ENCODE results near the gene COA3.
A peak's percentile ranks its signal among the peaks of the same experiment; 100 is the strongest.

Gene COA3

GRCh38 chr17:42798383-42799380 is at the start of gene COA3, which contains the start of gene CNTD1:
Gene COA3 (minus strand): TSS chr17:42798704. CDS start chr17:42798681, 23 bp downstream.
Gene CNTD1 (plus strand): TSS chr17:42798861. CDS start chr17:42799068, 207 bp downstream.
- H3K27me3 ChIP-seq (ENCODE audit: control insufficient read depth, insufficient read depth, low read length), result peaks cover 14% of the 10 kb centered on the region
- peak within 1 kb of the TSS; percentile 100 for H3K4me3 ChIP-seq (ENCODE audit: low read depth, low read length)
- H3K9me3 ChIP-seq (ENCODE audit: control insufficient read depth, insufficient read depth, low read length), result no peaks in the 10 kb centered on the region
- no peaks in the 10 kb centered on the region for H3K4me1 ChIP-seq (ENCODE audit: control insufficient read depth, insufficient read depth, low read length)
- H3K36me3 ChIP-seq (ENCODE audit: control insufficient read depth, insufficient read depth, low read length), result peaks cover 10% of the 10 kb centered on the region
- peak within 1 kb of the TSS; percentile 88 for H3K9ac ChIP-seq (ENCODE audit: low read depth, low read length)

DNA sequence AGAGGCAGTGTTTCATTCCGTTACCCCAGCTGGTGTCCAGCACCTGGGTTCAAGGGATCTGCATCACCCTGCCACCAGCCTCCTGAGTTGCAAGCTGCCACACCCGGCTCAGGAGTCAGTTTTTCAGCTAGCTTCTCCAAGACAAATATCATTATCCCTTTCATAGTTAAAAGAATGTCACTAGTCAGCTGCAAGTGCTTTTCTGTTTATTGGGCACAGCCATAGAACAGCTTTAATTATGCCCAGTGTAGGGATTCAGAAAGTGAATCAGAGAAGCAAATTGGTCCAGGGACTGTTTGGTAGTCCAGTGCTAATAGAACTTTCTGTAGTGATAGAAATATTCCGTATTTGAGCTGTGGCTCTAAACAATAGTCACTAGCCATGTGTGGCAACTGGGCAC is 49.6 kb upstream of the COA3 start:
- H3K4me3 ChIP-seq (ENCODE audit: low read depth, low read length), result no peak overlapping the region

DNA sequence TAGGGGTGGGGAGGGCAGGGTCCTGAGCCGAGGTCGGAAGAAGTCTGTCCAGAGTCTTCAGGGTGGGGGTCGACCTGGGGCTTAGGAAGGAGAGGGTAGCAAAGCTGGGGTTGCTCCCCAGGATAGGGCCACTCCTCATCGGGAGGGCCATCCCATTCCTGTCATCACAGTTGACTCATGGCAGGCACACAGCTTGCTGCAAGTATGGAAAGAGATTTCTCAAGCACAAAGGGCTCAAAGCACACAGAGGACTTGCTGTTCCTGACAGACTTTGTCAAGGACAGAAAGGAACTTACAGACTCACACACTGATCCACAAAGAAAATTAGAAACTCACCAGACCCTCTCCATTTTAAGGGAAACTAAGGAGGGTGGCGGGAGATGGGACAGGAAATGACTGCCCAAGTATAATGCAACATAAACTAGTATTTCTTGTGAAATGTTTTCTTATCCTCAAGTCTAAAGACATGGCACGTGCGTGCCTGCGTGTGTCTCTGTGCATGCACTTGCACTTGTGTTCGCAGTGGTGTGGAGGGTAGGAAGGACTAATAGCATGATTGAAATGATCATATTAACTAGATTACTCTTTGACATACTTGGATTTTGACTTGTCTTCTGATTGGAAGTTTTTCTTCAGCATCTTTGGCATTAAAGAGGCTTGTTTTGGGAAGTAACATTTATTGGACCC is 48.2 kb upstream of the COA3 start:
- H3K4me3 ChIP-seq (ENCODE audit: low read depth, low read length), result no peak overlapping the region
- no peaks in the 10 kb centered on the region for H3K4me1 ChIP-seq (ENCODE audit: control insufficient read depth, insufficient read depth, low read length)
- peak overlapping the region; percentile 12 for H3K9ac ChIP-seq (ENCODE audit: low read depth, low read length)
- peaks cover 25% of the 10 kb centered on the region for H3K36me3 ChIP-seq (ENCODE audit: control insufficient read depth, insufficient read depth, low read length)
- no peaks in the 10 kb centered on the region for H3K9me3 ChIP-seq (ENCODE audit: control insufficient read depth, insufficient read depth, low read length)
- H3K27me3 ChIP-seq (ENCODE audit: control insufficient read depth, insufficient read depth, low read length), result no peaks in the 10 kb centered on the region

More for the DNA sequence above, 49.6 kb upstream of the COA3 start:
- Histone ChIP-seq H3K9ac (ENCODE audit: low read depth, low read length) (no peak overlapping the region), H3K36me3 (ENCODE audit: control insufficient read depth, insufficient read depth, low read length) (peaks cover 18% of the 10 kb centered on the region), H3K9me3 (ENCODE audit: control insufficient read depth, insufficient read depth, low read length) (no peaks in the 10 kb centered on the region), H3K4me1 (ENCODE audit: control insufficient read depth, insufficient read depth, low read length) (no peaks in the 10 kb centered on the region), H3K27me3 (ENCODE audit: control insufficient read depth, insufficient read depth, low read length) (no peaks in the 10 kb centered on the region)

- H3K4me1 ChIP-seq (ENCODE audit: control insufficient read depth, insufficient read depth, low read length), result no peaks in the 10 kb centered on the region
- peaks cover 32% of the 10 kb centered on the region for H3K36me3 ChIP-seq (ENCODE audit: control insufficient read depth, insufficient read depth, low read length)
- H3K27me3 ChIP-seq (ENCODE audit: control insufficient read depth, insufficient read depth, low read length), result no peaks in the 10 kb centered on the region
- H3K9ac ChIP-seq (ENCODE audit: low read depth, low read length), result no peak overlapping the region
- H3K4me3 ChIP-seq (ENCODE audit: low read depth, low read length), result no peak overlapping the region
- H3K9me3 ChIP-seq (ENCODE audit: control insufficient read depth, insufficient read depth, low read length), result no peaks in the 10 kb centered on the region
These were observed 47.6 kb upstream of the COA3 start for GRCh38 chr17:42845918-42846593.

- no peaks in the 10 kb centered on the region for H3K4me1 ChIP-seq (ENCODE audit: control insufficient read depth, insufficient read depth, low read length)
- H3K4me3 ChIP-seq (ENCODE audit: low read depth, low read length), result no peak overlapping the region
- H3K9ac ChIP-seq (ENCODE audit: low read depth, low read length), result no peak overlapping the region
- H3K36me3 ChIP-seq (ENCODE audit: control insufficient read depth, insufficient read depth, low read length), result peaks cover 34% of the 10 kb centered on the region
- no peaks in the 10 kb centered on the region for H3K9me3 ChIP-seq (ENCODE audit: control insufficient read depth, insufficient read depth, low read length)
- H3K27me3 ChIP-seq (ENCODE audit: control insufficient read depth, insufficient read depth, low read length), result no peaks in the 10 kb centered on the region
These were observed 47.0 kb upstream of the COA3 start for GRCh38 chr17:42845556-42845917.

- no peaks in the 10 kb centered on the region for H3K9me3 ChIP-seq (ENCODE audit: control insufficient read depth, insufficient read depth, low read length)
- H3K4me3 ChIP-seq (ENCODE audit: low read depth, low read length), result no peak overlapping the region
- H3K27me3 ChIP-seq (ENCODE audit: control insufficient read depth, insufficient read depth, low read length), result no peaks in the 10 kb centered on the region
- H3K4me1 ChIP-seq (ENCODE audit: control insufficient read depth, insufficient read depth, low read length), result no peaks in the 10 kb centered on the region
- peaks cover 35% of the 10 kb centered on the region for H3K36me3 ChIP-seq (ENCODE audit: control insufficient read depth, insufficient read depth, low read length)
- no peak overlapping the region for H3K9ac ChIP-seq (ENCODE audit: low read depth, low read length)
These were observed 46.5 kb upstream of the COA3 start for GRCh38 chr17:42844761-42845555.

DNA sequence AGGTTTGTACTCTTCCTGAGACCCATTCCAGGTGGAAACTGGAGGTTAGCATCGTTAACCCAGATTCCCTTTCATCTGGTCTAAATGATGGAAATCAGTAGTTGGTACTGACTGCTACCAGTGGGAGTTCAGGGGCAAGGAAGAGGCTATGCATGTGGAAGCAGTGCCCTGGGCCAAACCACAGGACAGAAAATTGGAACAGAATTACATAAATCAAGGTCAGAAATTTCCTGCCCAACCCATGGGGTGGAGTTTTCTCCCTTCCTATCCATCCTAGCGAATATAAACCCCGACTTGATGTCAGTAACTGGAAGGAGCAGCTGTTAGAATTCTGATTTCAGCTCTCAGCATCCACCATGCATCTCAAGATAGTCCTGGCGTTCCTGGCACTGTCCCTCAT is 45.8 kb upstream of the COA3 start, which contains the start of gene AOC2:
Gene AOC2, plus strand, starts transcription at position 310 of the 400 bp plus-strand sequence. Its CDS starts 47 bp downstream, at position 357.
- H3K4me3 ChIP-seq (ENCODE audit: low read depth, low read length), result no peak within 1 kb of the TSS
- H3K4me1 ChIP-seq (ENCODE audit: control insufficient read depth, insufficient read depth, low read length), result no peaks in the 10 kb centered on the region
- H3K27me3 ChIP-seq (ENCODE audit: control insufficient read depth, insufficient read depth, low read length), result no peaks in the 10 kb centered on the region
- H3K9me3 ChIP-seq (ENCODE audit: control insufficient read depth, insufficient read depth, low read length), result no peaks in the 10 kb centered on the region
- peaks cover 39% of the 10 kb centered on the region for H3K36me3 ChIP-seq (ENCODE audit: control insufficient read depth, insufficient read depth, low read length)
- H3K9ac ChIP-seq (ENCODE audit: low read depth, low read length), result no peak within 1 kb of the TSS

GRCh38 chr17:42843358-42843934 is 44.9 kb upstream of the COA3 start:
- no peaks in the 10 kb centered on the region for H3K4me1 ChIP-seq (ENCODE audit: control insufficient read depth, insufficient read depth, low read length)
- no peaks in the 10 kb centered on the region for H3K27me3 ChIP-seq (ENCODE audit: control insufficient read depth, insufficient read depth, low read length)
- H3K9ac ChIP-seq (ENCODE audit: low read depth, low read length), result no peak overlapping the region
- H3K9me3 ChIP-seq (ENCODE audit: control insufficient read depth, insufficient read depth, low read length), result no peaks in the 10 kb centered on the region
- H3K36me3 ChIP-seq (ENCODE audit: control insufficient read depth, insufficient read depth, low read length), result peaks cover 46% of the 10 kb centered on the region
- no peak overlapping the region for H3K4me3 ChIP-seq (ENCODE audit: low read depth, low read length)

GRCh38 chr17:42841975-42842685 is 43.6 kb upstream of the COA3 start:
- Histone ChIP-seq H3K4me3 (ENCODE audit: low read depth, low read length) (no peak overlapping the region), H3K9ac (ENCODE audit: low read depth, low read length) (no peak overlapping the region), H3K27me3 (ENCODE audit: control insufficient read depth, insufficient read depth, low read length) (no peaks in the 10 kb centered on the region), H3K36me3 (ENCODE audit: control insufficient read depth, insufficient read depth, low read length) (peaks cover 58% of the 10 kb centered on the region), H3K9me3 (ENCODE audit: control insufficient read depth, insufficient read depth, low read length) (no peaks in the 10 kb centered on the region), H3K4me1 (ENCODE audit: control insufficient read depth, insufficient read depth, low read length) (no peaks in the 10 kb centered on the region)

- Histone ChIP-seq H3K4me1 (ENCODE audit: control insufficient read depth, insufficient read depth, low read length) (no peaks in the 10 kb centered on the region), H3K27me3 (ENCODE audit: control insufficient read depth, insufficient read depth, low read length) (no peaks in the 10 kb centered on the region), H3K36me3 (ENCODE audit: control insufficient read depth, insufficient read depth, low read length) (peaks cover 34% of the 10 kb centered on the region), H3K4me3 (ENCODE audit: low read depth, low read length) (no peak overlapping the region), H3K9me3 (ENCODE audit: control insufficient read depth, insufficient read depth, low read length) (no peaks in the 10 kb centered on the region), H3K9ac (ENCODE audit: low read depth, low read length) (no peak overlapping the region)
These were observed 37.2 kb upstream of the COA3 start for GRCh38 chr17:42835732-42836131.
